HFF-Myc (cell line): ENCODE measurements around the gene SLC23A3.

Source experiments
- DNase-seq: peaks from one replicate; pipeline ENCODE4 v3.0.0-alpha.2; 2011; ENCODE audit warnings: low read depth; ENCODE audit errors: extremely low read depth
- H3K4me3 ChIP-seq: replicated peaks from 2 replicates; pipeline ENCODE4 v1.5.1; 2011; ENCODE audit warnings: low read depth, mild to moderate bottlenecking, control low read depth, low read length
- TF ChIP-seq, protein P1 (sequence below): IDR thresholded peaks from 2 replicates; pipeline ENCODE4 v1.5.1; 2012; ENCODE audit warnings: mild to moderate bottlenecking, low read depth, low read length, control low read depth; ENCODE audit errors: missing control alignments

The SLC23A3 gene

DNA sequence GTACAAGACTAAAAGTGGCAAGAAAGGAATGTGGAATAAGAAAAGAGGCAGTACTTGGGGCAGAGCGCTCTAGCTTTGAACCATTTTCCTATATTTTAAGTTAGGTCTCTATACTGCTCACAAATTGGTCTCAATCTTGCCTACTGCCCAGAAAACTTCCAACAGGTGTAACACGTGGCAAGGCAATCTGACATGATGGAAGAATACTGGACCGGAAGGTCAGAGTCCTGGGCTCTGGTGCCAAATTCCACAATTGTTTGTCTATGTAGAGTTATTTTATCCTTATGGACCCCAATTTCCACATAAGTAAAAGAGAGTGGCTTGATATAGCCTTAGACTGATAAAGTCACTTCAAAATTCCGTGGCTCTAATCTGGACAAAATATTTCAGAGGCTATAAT lies 38.1 kb downstream of the SLC23A3 start:
- TF ChIP-seq, protein P1, sequence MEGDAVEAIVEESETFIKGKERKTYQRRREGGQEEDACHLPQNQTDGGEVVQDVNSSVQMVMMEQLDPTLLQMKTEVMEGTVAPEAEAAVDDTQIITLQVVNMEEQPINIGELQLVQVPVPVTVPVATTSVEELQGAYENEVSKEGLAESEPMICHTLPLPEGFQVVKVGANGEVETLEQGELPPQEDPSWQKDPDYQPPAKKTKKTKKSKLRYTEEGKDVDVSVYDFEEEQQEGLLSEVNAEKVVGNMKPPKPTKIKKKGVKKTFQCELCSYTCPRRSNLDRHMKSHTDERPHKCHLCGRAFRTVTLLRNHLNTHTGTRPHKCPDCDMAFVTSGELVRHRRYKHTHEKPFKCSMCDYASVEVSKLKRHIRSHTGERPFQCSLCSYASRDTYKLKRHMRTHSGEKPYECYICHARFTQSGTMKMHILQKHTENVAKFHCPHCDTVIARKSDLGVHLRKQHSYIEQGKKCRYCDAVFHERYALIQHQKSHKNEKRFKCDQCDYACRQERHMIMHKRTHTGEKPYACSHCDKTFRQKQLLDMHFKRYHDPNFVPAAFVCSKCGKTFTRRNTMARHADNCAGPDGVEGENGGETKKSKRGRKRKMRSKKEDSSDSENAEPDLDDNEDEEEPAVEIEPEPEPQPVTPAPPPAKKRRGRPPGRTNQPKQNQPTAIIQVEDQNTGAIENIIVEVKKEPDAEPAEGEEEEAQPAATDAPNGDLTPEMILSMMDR, result no peak
- DNase-seq, result no peak

DNA sequence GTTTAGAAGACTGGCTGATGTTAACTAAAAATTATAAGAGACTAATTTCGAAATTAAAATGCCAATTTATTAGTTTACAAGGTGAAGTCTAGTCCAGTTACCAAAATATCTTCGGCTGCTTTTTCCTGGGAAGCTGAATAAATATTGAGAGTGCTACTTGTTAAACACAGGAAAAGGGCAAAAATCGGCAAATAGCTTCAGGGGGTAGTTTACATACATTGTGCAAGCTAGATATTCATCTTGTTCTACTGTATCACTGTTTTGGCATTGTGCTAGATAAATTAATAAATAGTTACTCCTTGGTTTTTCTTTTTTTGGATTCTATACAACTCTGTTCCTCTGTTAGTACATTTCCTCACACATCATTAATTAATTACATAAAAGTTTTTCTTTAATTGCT lies 38.5 kb downstream of the SLC23A3 start:
- TF ChIP-seq, protein P1, result no peak
- no peak for DNase-seq
- no peak overlapping the region for H3K4me3 ChIP-seq

More for the DNA sequence above, 38.1 kb downstream of the SLC23A3 start:
- H3K4me3 ChIP-seq, result no peak overlapping the region

DNA sequence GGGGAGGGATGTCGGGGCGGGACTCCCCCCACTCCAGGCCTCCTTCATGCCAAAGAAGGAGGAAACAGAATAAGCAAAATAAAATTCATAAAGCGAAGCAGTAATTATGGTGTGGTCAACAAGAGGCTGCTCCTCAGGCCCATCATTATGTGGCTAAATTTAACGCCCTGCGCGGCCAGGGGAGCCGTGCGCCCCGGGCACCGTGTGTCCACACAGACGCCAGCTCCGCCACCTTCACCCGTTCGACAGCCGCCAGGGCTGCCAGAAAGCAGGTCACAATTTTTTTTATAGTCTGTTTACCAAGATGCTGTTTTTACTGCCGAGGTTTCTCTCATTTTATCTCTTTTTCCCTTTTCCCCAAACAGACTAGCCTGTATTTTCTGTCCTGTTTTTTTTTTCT lies 40.2 kb downstream of the SLC23A3 start:
- no peak overlapping the region for H3K4me3 ChIP-seq
- TF ChIP-seq, protein P1, result no peak
- no peak for DNase-seq

DNA sequence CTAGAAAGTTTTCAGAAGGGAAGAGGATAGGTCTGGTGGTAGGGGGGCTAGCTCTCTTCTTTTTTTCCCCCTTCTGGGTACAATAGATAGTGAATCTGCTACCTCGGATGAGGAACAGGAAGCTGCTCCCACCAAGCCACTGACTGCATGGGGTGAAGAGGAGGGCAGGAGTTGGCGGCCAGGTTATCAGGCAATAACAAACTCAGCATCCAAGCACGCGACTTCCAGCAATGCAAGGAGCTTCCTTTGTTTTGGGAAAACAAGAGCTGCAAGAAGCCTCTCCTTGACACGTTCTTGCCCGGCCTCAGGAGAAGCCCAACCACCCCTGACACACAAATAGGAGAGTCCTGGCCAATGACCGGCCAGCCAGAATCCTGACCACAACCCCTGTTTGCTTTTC lies 41.4 kb downstream of the SLC23A3 start:
- DNase-seq, result no peak
- H3K4me3 ChIP-seq, result no peak overlapping the region
- TF ChIP-seq, protein P1, result no peak

DNA sequence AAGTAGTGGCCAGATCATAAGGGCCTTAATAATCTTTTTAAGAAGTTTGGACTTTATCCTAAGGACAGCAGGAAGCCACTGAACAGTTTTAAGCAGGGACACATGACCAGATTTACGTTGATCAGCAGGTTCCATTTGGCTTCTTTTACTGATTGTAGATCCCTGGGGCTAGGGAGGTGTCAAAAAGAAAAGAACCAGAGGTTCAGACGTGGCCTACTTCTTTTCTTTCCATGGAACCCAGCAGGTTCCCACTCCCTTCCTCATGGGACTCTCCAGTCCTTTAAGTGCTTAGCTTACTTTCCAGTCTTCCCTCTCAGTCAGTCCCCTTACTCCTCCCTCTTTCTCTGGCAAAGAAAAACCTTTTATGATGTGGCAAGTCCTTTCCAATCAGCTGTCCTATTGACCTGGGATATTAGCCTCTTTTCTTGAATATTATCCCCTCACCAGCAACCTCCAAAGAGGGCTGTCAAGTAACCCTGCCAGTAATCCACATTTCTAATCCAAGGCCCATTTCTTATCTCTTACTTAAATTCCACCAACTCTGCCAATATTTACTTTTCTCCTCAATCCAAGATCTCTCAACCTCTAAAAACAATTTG lies 42.7 kb downstream of the SLC23A3 start:
- H3K4me3 ChIP-seq, result no peak overlapping the region
- TF ChIP-seq, protein P1, result no peak
- no peak for DNase-seq

DNA sequence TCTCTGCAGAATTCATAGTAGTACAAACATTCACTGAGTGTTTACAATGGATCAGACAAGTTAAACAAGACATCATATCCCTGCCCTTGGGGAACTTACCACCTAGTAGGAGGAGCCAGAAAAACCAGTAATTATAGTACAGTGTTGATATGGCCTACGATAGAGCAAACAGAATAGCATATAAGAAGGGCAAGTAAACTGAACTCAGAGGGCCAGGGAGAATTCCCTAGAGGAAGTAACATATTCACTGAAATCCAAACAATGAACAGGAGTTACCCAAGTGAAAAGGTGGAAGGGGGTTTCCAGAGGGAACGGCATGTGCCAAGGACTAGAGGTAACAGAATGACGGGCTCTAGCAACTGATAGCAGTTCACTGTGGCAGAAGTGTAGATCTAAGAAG lies 43.3 kb downstream of the SLC23A3 start:
- TF ChIP-seq, protein P1, result no peak
- no peak overlapping the region for H3K4me3 ChIP-seq
- no peak for DNase-seq

DNA sequence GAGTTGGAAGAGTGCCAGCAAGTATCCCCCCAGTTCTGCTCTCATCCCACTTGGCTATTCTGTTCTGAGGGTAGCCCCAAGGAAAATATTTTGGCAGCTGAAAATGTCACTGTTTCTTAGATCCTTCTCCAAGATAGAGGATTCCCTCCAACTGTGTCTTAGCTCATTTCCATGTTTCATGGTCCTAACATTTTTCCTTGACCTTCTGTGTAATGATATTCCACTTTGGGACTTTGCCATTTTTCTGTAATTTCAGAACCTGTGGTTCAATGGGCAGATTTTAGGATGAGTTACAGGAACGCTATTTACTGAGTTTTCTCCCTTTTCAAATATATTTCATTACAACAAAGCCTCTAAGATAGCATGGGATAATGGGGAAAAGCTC lies 44.0 kb downstream of the SLC23A3 start:
- DNase-seq, result no peak
- no peak overlapping the region for H3K4me3 ChIP-seq
- TF ChIP-seq, protein P1, result no peak
